ENCODE data around the gene DALRD3. TPM values are rescaled to one million over a fixed set of nuclear protein-coding genes. Genes with fewer than 3 reads are reported as not detected.

Gene DALRD3
- total RNA-seq, 2 donors from 2014 or later = 50.2 to 60.3 TPM

- WGBS = 3% methylated on average over 7 of the region's 7 CpGs
- intact Hi-C loops (cut with DNase I) = no loop called here
- Histone ChIP-seq H3K9me3 (no peaks in the 10 kb centered on the region), H3K36me3 (peaks cover 3 to 22% of the 10 kb centered on the region in 2 donors), H3K27ac (peak overlapping the region; percentile 87 to 90), H3K27me3 (replicated peaks; ENCODE audit: insufficient read depth) (no peaks in the 10 kb centered on the region), H3K4me1 (replicated peaks) (peaks cover 6% of the 10 kb centered on the region), H3K4me3 (peak overlapping the region; percentile 34 to 56)
- no peak for DNase-seq (ENCODE audit: low spot score)
- TF ChIP-seq POLR2AphosphoS5 (IDR thresholded peaks at IDR 0.05) (no peak), POLR2A (IDR thresholded peaks at IDR 0.05) (no peak), CTCF (IDR thresholded peaks at IDR 0.05) (no peak)
Measured at GRCh38 chr3:49029563-49029884, 11.1 kb upstream of the DALRD3 start.

GRCh38 chr3:49028673-49029562 is 10.5 kb upstream of the DALRD3 start, which contains the start of gene IMPDH2:
Gene IMPDH2, minus strand, starts transcription at chr3:49029398. Its CDS starts 48 bp downstream, at chr3:49029350.
- 2% methylated on average over 54 of the region's 55 CpGs for WGBS
- Histone ChIP-seq H3K4me1 (replicated peaks) (peaks cover 6% of the 10 kb centered on the region), H3K27me3 (replicated peaks; ENCODE audit: insufficient read depth) (no peaks in the 10 kb centered on the region), H3K4me3 (peak within 1 kb of the TSS; percentile 34 to 56), H3K27ac (peak within 1 kb of the TSS; percentile 87 to 90), H3K9me3 (no peaks in the 10 kb centered on the region), H3K36me3 (peaks cover 5 to 25% of the 10 kb centered on the region in 2 donors)
- TF ChIP-seq CTCF (IDR thresholded peaks at IDR 0.05) = peak in 2 of 4 experiments; percentile 39 to 41
- TF ChIP-seq POLR2AphosphoS5 (IDR thresholded peaks at IDR 0.05) = peak; percentile 99
- peak; percentile 92 for TF ChIP-seq POLR2A (IDR thresholded peaks at IDR 0.05)
- intact Hi-C loops (cut with DNase I) = no loop called here
- DNase-seq (ENCODE audit: low spot score) = peak; percentile 91

GRCh38 chr3:49028298-49028672 is 9.9 kb upstream of the DALRD3 start:
- H3K4me3 ChIP-seq = peak overlapping the region; percentile 34 to 56
- no peak for TF ChIP-seq CTCF (IDR thresholded peaks at IDR 0.05)
- no peak for TF ChIP-seq POLR2A (IDR thresholded peaks at IDR 0.05)
- no peak for TF ChIP-seq POLR2AphosphoS5 (IDR thresholded peaks at IDR 0.05)
- H3K27me3 ChIP-seq (replicated peaks; ENCODE audit: insufficient read depth) = no peaks in the 10 kb centered on the region
- peaks cover 6% of the 10 kb centered on the region for H3K4me1 ChIP-seq (replicated peaks)
- H3K27ac ChIP-seq = peak overlapping the region; percentile 87 to 90
- H3K36me3 ChIP-seq = peaks cover 7 to 25% of the 10 kb centered on the region in 2 donors
- H3K9me3 ChIP-seq = no peaks in the 10 kb centered on the region
- no peak for DNase-seq (ENCODE audit: low spot score)
- intact Hi-C loops (cut with DNase I) = no loop called here
- WGBS = 78% methylated on average over 4 of the region's 4 CpGs

GRCh38 chr3:49027634-49028033 is 9.3 kb upstream of the DALRD3 start:
- Histone ChIP-seq H3K9me3 (no peaks in the 10 kb centered on the region), H3K27me3 (replicated peaks; ENCODE audit: insufficient read depth) (no peaks in the 10 kb centered on the region), H3K4me1 (replicated peaks) (peaks cover 6% of the 10 kb centered on the region), H3K36me3 (peaks cover 7 to 19% of the 10 kb centered on the region in 2 donors), H3K27ac (no peak overlapping the region), H3K4me3 (no peak overlapping the region)
- DNase-seq (ENCODE audit: low spot score) = no peak
- intact Hi-C loops (cut with DNase I) = no loop called here
- TF ChIP-seq POLR2A (IDR thresholded peaks at IDR 0.05) (no peak), CTCF (IDR thresholded peaks at IDR 0.05) (no peak), POLR2AphosphoS5 (IDR thresholded peaks at IDR 0.05) (no peak)
- 96% methylated on average over 9 of the region's 9 CpGs for WGBS

- Histone ChIP-seq H3K27me3 (replicated peaks; ENCODE audit: insufficient read depth) (no peaks in the 10 kb centered on the region), H3K4me1 (replicated peaks) (peaks cover 6% of the 10 kb centered on the region), H3K36me3 (peaks cover 7 to 8% of the 10 kb centered on the region in 2 donors), H3K27ac (no peak overlapping the region), H3K4me3 (no peak overlapping the region), H3K9me3 (no peaks in the 10 kb centered on the region)
- no peak for DNase-seq (ENCODE audit: low spot score)
- intact Hi-C loops (cut with DNase I) = no loop called here
- 88% methylated on average over 3 of the region's 3 CpGs for WGBS
- TF ChIP-seq CTCF (IDR thresholded peaks at IDR 0.05) (no peak), POLR2AphosphoS5 (IDR thresholded peaks at IDR 0.05) (no peak), POLR2A (IDR thresholded peaks at IDR 0.05) (no peak)
Measured at GRCh38 chr3:49026536-49026935, 8.2 kb upstream of the DALRD3 start.

All from prostate gland (tissue), 2 donors.